Measurements from ENCODE around the gene CD3E.

GRCh38 chr11:118313242-118313641 lies 8.7 kb downstream of the CD3E start:
- TF ChIP-seq, protein P1, sequence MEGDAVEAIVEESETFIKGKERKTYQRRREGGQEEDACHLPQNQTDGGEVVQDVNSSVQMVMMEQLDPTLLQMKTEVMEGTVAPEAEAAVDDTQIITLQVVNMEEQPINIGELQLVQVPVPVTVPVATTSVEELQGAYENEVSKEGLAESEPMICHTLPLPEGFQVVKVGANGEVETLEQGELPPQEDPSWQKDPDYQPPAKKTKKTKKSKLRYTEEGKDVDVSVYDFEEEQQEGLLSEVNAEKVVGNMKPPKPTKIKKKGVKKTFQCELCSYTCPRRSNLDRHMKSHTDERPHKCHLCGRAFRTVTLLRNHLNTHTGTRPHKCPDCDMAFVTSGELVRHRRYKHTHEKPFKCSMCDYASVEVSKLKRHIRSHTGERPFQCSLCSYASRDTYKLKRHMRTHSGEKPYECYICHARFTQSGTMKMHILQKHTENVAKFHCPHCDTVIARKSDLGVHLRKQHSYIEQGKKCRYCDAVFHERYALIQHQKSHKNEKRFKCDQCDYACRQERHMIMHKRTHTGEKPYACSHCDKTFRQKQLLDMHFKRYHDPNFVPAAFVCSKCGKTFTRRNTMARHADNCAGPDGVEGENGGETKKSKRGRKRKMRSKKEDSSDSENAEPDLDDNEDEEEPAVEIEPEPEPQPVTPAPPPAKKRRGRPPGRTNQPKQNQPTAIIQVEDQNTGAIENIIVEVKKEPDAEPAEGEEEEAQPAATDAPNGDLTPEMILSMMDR (IDR thresholded peaks at IDR 0.05): no peak
- TF ChIP-seq EZH2 (IDR thresholded peaks at IDR 0.05; ENCODE audit: borderline replicate concordance, insufficient read depth, low read depth, low read length, poor library complexity, severe bottlenecking): no peak
